T-helper 1 cell treated with Interleukin-12 subunit alpha and Interleukin-12 subunit beta and Interleukin-4 antibody, amounts not matched to agents 30 ng/mL and 1 ng/mL, for 36 hours (primary cell): ENCODE data around the gene VMO1. TPM values are rescaled to one million over a fixed set of nuclear protein-coding genes. Genes with fewer than 3 reads are reported as not detected.

Source experiments
- intact Hi-C: fragments of 100-400 bp; cut with micrococcal nuclease; formaldehyde crosslinking; loops from one replicate; pipeline ENCODE4 v1.15.1; 2024
- total RNA-seq: library from RNA; stranded (reverse); gene quantifications from 2 replicates; pipeline ENCODE4 v1.2.3, GENCODE V29; 2022

VMO1 gene
- total RNA-seq, 1 donor from 2014 or later: 0.51 TPM

GRCh38 chr17:4766201-4766600 lies 20.0 kb downstream of the VMO1 start:
- intact Hi-C loops: no loop called here

GRCh38 chr17:4764595-4764994 lies 21.6 kb downstream of the VMO1 start:
- intact Hi-C loops: no loop called here

GRCh38 chr17:4759776-4760236 lies 26.4 kb downstream of the VMO1 start:
- intact Hi-C loops: no loop called here

- intact Hi-C loops: no loop called here
Observed at GRCh38 chr17:4753392-4753791, 32.8 kb downstream of the VMO1 start.

GRCh38 chr17:4751932-4752331 lies 34.2 kb downstream of the VMO1 start:
- intact Hi-C loops: no loop called here

GRCh38 chr17:4750606-4751005 lies 35.6 kb downstream of the VMO1 start:
- intact Hi-C loops: no loop called here

- intact Hi-C loops: loop anchor here (1.0 to 2.0 kb wide), 3 partner anchors 8 to 605 kb away; partner anchors contain the start of genes CYB5D2 and ZZEF1
Observed at GRCh38 chr17:4748686-4749085, 37.5 kb downstream of the VMO1 start.

- intact Hi-C loops: loop anchor here (1.0 to 2.0 kb wide), 3 partner anchors 8 to 605 kb away; partner anchors contain the start of genes CYB5D2 and ZZEF1
Observed at GRCh38 chr17:4747847-4748246, 38.3 kb downstream of the VMO1 start.

GRCh38 chr17:4744999-4745969 lies 40.9 kb downstream of the VMO1 start:
- intact Hi-C loops: no loop called here

GRCh38 chr17:4743898-4744297 lies 42.3 kb downstream of the VMO1 start:
- intact Hi-C loops: no loop called here

GRCh38 chr17:4743216-4743615 lies 42.9 kb downstream of the VMO1 start:
- intact Hi-C loops: no loop called here

GRCh38 chr17:4742629-4743028 lies 43.5 kb downstream of the VMO1 start:
- intact Hi-C loops: no loop called here

GRCh38 chr17:4742133-4742532 lies 44.0 kb downstream of the VMO1 start:
- intact Hi-C loops: no loop called here

GRCh38 chr17:4741544-4741943 lies 44.6 kb downstream of the VMO1 start:
- intact Hi-C loops: no loop called here

GRCh38 chr17:4740584-4740983 lies 45.6 kb downstream of the VMO1 start:
- intact Hi-C loops: loop anchor here (1.0 kb wide), 1 partner anchor 8 kb away; no protein-coding TSS in a partner anchor

GRCh38 chr17:4740025-4740351 lies 46.2 kb downstream of the VMO1 start:
- intact Hi-C loops: loop anchor here (1.0 kb wide), 1 partner anchor 8 kb away; no protein-coding TSS in a partner anchor

- intact Hi-C loops: loop anchor here (1.0 to 10.0 kb wide), 4 partner anchors 8 to 475 kb away; partner anchors contain the start of genes ANKFY1, MED11 and VMO1
Observed at GRCh38 chr17:4739122-4740024, 46.8 kb downstream of the VMO1 start, which contains the start of the genes CXCL16 and ZMYND15. Gene CXCL16, minus strand, starts transcription at chr17:4739928. Its CDS starts 589 bp downstream, at chr17:4739339. Gene ZMYND15, plus strand, starts transcription at chr17:4739833. Its CDS starts 716 bp downstream, at chr17:4740549.

- intact Hi-C loops: loop anchor here (1.0 to 10.0 kb wide), 3 partner anchors 7 to 474 kb away; partner anchors contain the start of genes ANKFY1, MED11 and VMO1
Observed at GRCh38 chr17:4738136-4739121, 47.7 kb downstream of the VMO1 start.

- intact Hi-C loops: loop anchor here (10.0 kb wide), 1 partner anchor 471 kb away; the partner anchor contains the start of gene ANKFY1
Observed at GRCh38 chr17:4735876-4736651, 50.1 kb downstream of the VMO1 start.
